Heart left ventricle (tissue), 16 donors: ENCODE results near the gene SLC30A3. TPM values are rescaled to one million over a fixed set of nuclear protein-coding genes. Genes with fewer than 3 reads are reported as not detected.
"Not testable (repeated sequence)": the region's sequence is repeated elsewhere in the genome, so short reads cannot be mapped to it uniquely, and the experiment has no call there.

Experiments
- ATAC-seq, 4 donors: fragments of 200-7000 bp; cut with Tn5 transposase; one replicate each; pipeline ENCODE4 v1.9.1; 2020 to 2022; ENCODE audit warnings: moderate library complexity in 4 of 4, mild to moderate bottlenecking in 3 of 4, moderate number of reproducible peaks in 1 of 4
- DNase-seq, 5 donors: peaks; one replicate each; pipeline ENCODE4 v3.0.0-alpha.2; 2020
- H3K27ac ChIP-seq, 12 donors: fragments of 200-600 bp; sonication (generic) in 4 of 12; one replicate each; pipeline versions ENCODE4 v1.5.0 to v1.8.0; 2016 to 2022; ENCODE audit warnings: mild to moderate bottlenecking in 2 of 12
- H3K27me3 ChIP-seq, 9 donors: fragments of 200-600 bp; sonication (generic) in 2 of 9; one replicate each; pipeline versions ENCODE4 v1.5.1 to v1.8.0; 2016 to 2022; ENCODE audit warnings: mild to moderate bottlenecking in 3 of 9
- H3K36me3 ChIP-seq, 9 donors: fragments of 200-600 bp; sonication (generic) in 2 of 9; one replicate each; pipeline versions ENCODE4 v1.5.0 to v1.8.0; 2018 to 2022; ENCODE audit warnings: mild to moderate bottlenecking in 2 of 9
- H3K4me1 ChIP-seq, 12 donors: fragments of 200-600 bp; sonication (generic) in 4 of 12; one replicate each; pipeline versions ENCODE4 v1.5.0 to v1.8.0; 2016 to 2022; ENCODE audit warnings: mild to moderate bottlenecking in 3 of 12
- H3K4me3 ChIP-seq, 12 donors: fragments of 200-600 bp; sonication (generic) in 4 of 12; one replicate each; pipeline versions ENCODE4 v1.5.0 to v1.8.0; 2017 to 2022; ENCODE audit warnings: mild to moderate bottlenecking in 9 of 12, moderate library complexity in 4 of 12
- H3K9me3 ChIP-seq, 12 donors: fragments of 200-600 bp; sonication (generic) in 4 of 12; one replicate each; pipeline versions ENCODE4 v1.5.0 to v1.8.0; 2016 to 2022; ENCODE audit warnings: mild to moderate bottlenecking in 1 of 12
- POLR2A ChIP-seq, 2 donors: fragments of 450-650 bp; IDR thresholded peaks; one replicate each; pipeline ENCODE4 v1.6.1; 2017; ENCODE audit warnings: antibody characterized with exemption in 2 of 2, mild to moderate bottlenecking in 2 of 2, moderate library complexity in 2 of 2
- WGBS, 4 donors: extraction: QIAGEN DNeasy Blood & Tissue Kit in 2 of 4; methylation state at CpG; one replicate each; pipeline versions ENCODE4 v1.1.5 to v1.1.7; 2013 to 2018; 5-methylcytosine and 5-hydroxymethylcytosine counted together
- intact Hi-C, 10 donors: fragments of 100-400 bp; cut with DNase I; formaldehyde crosslinking; loops; one replicate each; pipeline versions ENCODE4 v1.11.1 to v1.14.2; 2022
- polyA plus RNA-seq, 2 donors: library from polyadenylated mRNA; stranded (reverse); fragments of 200-250 nt; gene quantifications; one replicate each; pipeline ENCODE4 v1.2.3, GENCODE V29; 2013
- total RNA-seq, 9 donors: library from RNA; depleted of rRNA in 2 of 9; stranded (reverse); fragments of >200 nt in 2 of 9; fragmentation: NEBNext Ultra II Directional in 3 of 9; extraction: Animal tissue kit (Norgen Biotek cat#: 25700) in 3 of 9; gene quantifications; one replicate each; pipeline versions ENCODE4 v1.1.0 to v1.2.4, GENCODE V29; 2016 to 2023
- TF ChIP-seq, protein P1 (sequence below), 12 donors: fragments of 200-600 bp; sonication (generic) in 4 of 12; IDR thresholded peaks; one replicate each; pipeline versions ENCODE4 v1.5.0 to v1.8.0; 2018 to 2022; ENCODE audit warnings: antibody characterized with exemption in 12 of 12, mild to moderate bottlenecking in 5 of 12
- donor health status: ischemic (EF 13 %, LVEDD 7.1; RV severe dilation, severe dysfunction).
- donor health status: healthy with polysubstance abuse.
- donor health status: DM: no; HTN: yes; CAD: no.
- donor health status: DM: no; HTN: no; CAD: no.
- donor health status: ischemic (EF 25% LVEDD 6.9; RV normal size, moderate dysfunction).
- donor health status: ischemic (EF 25% LVEDD 5.7; RV mildly dilated, moderate dysfunction).
- donor health status: healthy.
- donor health status: DM: yes; HTN: yes; CAD: no.
- donor health status: ischemic (EF 35%, LVEDD 5.7; RV mildly dilated, moderate dysfunction).
- donor health status: nonischemic (EF 11% LVEDD 7.7; RV severe dilation, severe dysfunction).
- donor health status: DM: yes; HTN: yes; CAD: no.
- donor health status: PGD.
- donor health status: ischemic (EF 29% LVEDD 5.4; RV normal size, mild dysfunction).
- donor health status: nonischemic (EF 23%, LVEDD 6.1; RV moderate dilation, normal function).

Gene SLC30A3
- total and polyA plus RNA-seq, 11 donors = 5.0 to 18.1 (median 9.0) TPM

DNA sequence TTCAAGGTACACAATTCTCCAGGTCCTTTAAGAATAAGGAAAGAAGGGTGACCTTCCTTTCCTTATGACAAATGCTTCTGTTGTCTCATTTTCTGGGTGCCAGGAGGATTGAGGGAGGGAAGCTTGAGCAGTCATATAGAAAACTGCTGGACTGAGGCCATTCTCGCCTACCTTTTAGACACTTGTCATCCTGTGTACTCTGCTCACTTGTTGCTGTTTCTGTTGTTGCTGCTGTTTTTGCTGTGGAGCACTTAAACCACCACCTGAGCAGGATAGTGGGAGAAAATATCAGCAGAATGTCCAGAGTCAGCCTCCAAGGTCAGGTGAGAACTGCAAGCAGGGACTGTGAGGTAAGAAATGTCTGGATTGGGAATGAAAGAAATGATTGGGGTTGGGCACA, 15.2 kb upstream of the SLC30A3 start:
- ATAC-seq = no peak
- no peak for TF ChIP-seq POLR2A (IDR thresholded peaks at IDR 0.05)
- TF ChIP-seq, protein P1, sequence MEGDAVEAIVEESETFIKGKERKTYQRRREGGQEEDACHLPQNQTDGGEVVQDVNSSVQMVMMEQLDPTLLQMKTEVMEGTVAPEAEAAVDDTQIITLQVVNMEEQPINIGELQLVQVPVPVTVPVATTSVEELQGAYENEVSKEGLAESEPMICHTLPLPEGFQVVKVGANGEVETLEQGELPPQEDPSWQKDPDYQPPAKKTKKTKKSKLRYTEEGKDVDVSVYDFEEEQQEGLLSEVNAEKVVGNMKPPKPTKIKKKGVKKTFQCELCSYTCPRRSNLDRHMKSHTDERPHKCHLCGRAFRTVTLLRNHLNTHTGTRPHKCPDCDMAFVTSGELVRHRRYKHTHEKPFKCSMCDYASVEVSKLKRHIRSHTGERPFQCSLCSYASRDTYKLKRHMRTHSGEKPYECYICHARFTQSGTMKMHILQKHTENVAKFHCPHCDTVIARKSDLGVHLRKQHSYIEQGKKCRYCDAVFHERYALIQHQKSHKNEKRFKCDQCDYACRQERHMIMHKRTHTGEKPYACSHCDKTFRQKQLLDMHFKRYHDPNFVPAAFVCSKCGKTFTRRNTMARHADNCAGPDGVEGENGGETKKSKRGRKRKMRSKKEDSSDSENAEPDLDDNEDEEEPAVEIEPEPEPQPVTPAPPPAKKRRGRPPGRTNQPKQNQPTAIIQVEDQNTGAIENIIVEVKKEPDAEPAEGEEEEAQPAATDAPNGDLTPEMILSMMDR (IDR thresholded peaks at IDR 0.05) = no peak
- WGBS, 4 donors = 72 to 88% (median 80%) methylated on average over 1 of the region's 1 CpG
- Histone ChIP-seq H3K9me3 (no peaks in the 10 kb centered on the region), H3K4me3 (no peak overlapping the region), H3K36me3 (no peaks in the 10 kb centered on the region), H3K27ac (no peak overlapping the region), H3K27me3 (peaks cover 0 to 7% (median 0%) of the 10 kb centered on the region in 9 donors), H3K4me1 (peaks cover 0 to 37% (median 10%) of the 10 kb centered on the region in 12 donors)
- no peak for DNase-seq
- intact Hi-C loops = loop anchor here in 5 of 10 donors (2.0 to 10.0 kb wide), 4 partner anchors 27 to 323 kb away; no protein-coding TSS in a partner anchor

GRCh38 chr2:27275211-27276150, 12.6 kb upstream of the SLC30A3 start, which contains the start of gene DNAJC5G:
DNAJC5G (plus strand) TSS chr2:27275433; CDS start chr2:27276729, 1,296 bp downstream.
- peaks cover 0 to 4% (median 0%) of the 10 kb centered on the region in 9 donors for H3K27me3 ChIP-seq
- 73 to 81% (median 77%) methylated on average over 37 to 39 of the region's 39 CpGs for WGBS, 4 donors
- intact Hi-C loops = loop anchor here in 5 of 10 donors (2.0 to 10.0 kb wide), 4 partner anchors 177 to 321 kb away; no protein-coding TSS in a partner anchor
- TF ChIP-seq, protein P1 (IDR thresholded peaks at IDR 0.05) = no peak
- TF ChIP-seq POLR2A (IDR thresholded peaks at IDR 0.05) = no peak
- ATAC-seq (no peak), DNase-seq (no peak)
- H3K4me1 ChIP-seq = peaks cover 0 to 41% (median 8%) of the 10 kb centered on the region in 12 donors
- H3K27ac ChIP-seq = peak within 1 kb of the TSS in 5 of 12 donors; percentile 71 to 91 (median 81)
- H3K9me3 ChIP-seq = no peaks in the 10 kb centered on the region
- H3K36me3 ChIP-seq = no peaks in the 10 kb centered on the region
- H3K4me3 ChIP-seq = no peak within 1 kb of the TSS

DNA sequence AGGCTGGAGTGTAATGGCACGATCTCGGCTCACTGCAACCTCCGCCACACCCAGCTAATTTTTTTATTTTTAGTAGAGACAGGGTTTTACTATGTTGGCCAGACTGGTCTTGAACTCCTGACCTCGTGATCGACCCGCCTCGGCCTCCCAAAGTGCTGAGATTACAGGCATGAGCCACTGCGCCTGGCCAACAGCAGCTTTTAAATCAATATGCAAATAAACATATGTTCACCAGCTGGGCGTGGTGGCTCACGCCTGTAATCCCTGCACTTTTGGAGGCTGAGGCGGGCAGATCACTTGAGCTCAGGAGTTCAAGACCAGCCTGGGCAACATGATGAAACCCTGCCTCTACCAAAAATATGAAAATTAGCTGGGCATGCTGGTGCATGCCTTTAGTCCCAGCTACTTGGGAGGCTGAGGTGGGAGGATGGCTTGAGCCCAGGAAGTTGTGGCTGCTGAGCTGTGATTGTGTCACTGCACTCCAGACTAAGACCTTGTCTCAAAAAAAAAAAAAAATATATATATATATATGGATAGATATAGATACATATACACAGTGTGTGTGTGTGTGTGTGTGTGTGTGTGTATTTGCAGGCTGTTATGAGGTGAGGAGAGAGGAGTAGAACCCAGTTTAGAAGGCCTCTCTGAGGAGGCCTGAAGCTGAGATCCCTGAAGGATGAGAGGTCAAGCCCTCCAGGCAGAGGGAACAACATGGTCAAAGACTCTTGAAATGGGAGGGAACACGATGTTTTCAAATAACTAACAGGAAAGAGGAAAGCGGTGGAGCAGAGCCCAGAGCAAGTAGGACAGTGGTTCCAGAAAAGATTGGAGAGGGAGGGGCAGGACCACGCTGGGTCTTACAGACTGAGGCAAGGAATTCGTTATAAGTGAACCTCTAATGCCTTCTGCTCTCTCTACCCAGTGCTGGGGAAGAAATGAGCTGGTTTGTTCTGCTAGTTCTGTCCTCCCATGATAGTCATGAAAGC, 10.0 kb upstream of the SLC30A3 start:
- H3K4me1 ChIP-seq = peaks cover 0 to 38% (median 5%) of the 10 kb centered on the region in 12 donors
- ATAC-seq = peak in 2 of 4 donors; percentile 7 to 40
- H3K36me3 ChIP-seq, H3K27me3 ChIP-seq, H3K9me3 ChIP-seq, H3K4me3 ChIP-seq, DNase-seq: not testable (repeated sequence)
- 53 to 56% (median 54%) methylated on average over 15 of the region's 15 CpGs for WGBS, 4 donors
- H3K27ac ChIP-seq = peak overlapping the region; percentile 60 to 91 (median 77)
- intact Hi-C loops = loop anchor here in 2 of 10 donors (10.0 kb wide), 2 partner anchors 308 to 318 kb away; no protein-coding TSS in a partner anchor
